GM12801 (cell line): Measurements from ENCODE around the gene VWA5A.

Experiments used
- TF ChIP-seq, protein P1 (sequence below): IDR thresholded peaks from one replicate; pipeline ENCODE4 v1.5.1; 2011; ENCODE audit warnings: control low read depth; ENCODE audit not compliant: insufficient read length; ENCODE audit errors: extremely low read depth

Gene VWA5A

DNA sequence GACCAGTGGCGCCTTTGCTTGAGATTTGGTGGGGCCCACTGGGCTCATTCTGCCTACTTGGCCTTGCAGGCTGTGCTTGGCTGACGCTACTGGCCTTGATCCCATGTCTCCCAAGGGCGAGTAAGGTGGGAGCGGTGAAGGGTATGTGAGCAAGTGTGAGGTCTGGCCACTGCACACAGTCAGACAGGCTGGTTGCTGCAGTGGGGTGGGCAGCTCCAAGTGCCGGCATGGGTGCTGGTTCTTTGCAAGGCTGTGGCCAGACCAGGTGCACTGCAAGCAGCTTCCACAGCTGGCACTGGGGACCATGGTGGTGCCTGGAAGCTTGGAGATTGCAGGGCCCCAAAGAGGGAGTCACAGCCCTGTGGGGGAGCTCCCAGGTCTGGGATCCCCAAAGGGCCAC, 40.7 kb upstream of the VWA5A start:
- TF ChIP-seq, protein P1, sequence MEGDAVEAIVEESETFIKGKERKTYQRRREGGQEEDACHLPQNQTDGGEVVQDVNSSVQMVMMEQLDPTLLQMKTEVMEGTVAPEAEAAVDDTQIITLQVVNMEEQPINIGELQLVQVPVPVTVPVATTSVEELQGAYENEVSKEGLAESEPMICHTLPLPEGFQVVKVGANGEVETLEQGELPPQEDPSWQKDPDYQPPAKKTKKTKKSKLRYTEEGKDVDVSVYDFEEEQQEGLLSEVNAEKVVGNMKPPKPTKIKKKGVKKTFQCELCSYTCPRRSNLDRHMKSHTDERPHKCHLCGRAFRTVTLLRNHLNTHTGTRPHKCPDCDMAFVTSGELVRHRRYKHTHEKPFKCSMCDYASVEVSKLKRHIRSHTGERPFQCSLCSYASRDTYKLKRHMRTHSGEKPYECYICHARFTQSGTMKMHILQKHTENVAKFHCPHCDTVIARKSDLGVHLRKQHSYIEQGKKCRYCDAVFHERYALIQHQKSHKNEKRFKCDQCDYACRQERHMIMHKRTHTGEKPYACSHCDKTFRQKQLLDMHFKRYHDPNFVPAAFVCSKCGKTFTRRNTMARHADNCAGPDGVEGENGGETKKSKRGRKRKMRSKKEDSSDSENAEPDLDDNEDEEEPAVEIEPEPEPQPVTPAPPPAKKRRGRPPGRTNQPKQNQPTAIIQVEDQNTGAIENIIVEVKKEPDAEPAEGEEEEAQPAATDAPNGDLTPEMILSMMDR, result no peak

DNA sequence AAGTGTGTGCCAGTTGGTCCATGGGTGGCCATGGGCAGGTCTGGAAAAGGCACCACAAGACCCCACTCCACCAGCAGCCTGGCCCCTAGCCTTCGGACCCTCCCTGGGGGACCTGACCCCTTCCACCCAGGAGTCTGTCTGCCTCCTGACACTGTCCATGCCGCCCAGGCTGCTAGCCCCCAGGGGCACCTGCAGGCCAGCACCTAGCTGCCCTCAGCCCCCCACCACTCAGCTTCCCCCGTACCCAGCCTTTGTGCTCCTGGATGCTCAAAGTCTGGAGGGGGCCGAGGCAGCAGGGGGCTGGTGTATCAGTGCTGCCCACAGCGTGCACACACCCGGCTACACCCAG, 39.8 kb upstream of the VWA5A start:
- TF ChIP-seq, protein P1, result no peak

DNA sequence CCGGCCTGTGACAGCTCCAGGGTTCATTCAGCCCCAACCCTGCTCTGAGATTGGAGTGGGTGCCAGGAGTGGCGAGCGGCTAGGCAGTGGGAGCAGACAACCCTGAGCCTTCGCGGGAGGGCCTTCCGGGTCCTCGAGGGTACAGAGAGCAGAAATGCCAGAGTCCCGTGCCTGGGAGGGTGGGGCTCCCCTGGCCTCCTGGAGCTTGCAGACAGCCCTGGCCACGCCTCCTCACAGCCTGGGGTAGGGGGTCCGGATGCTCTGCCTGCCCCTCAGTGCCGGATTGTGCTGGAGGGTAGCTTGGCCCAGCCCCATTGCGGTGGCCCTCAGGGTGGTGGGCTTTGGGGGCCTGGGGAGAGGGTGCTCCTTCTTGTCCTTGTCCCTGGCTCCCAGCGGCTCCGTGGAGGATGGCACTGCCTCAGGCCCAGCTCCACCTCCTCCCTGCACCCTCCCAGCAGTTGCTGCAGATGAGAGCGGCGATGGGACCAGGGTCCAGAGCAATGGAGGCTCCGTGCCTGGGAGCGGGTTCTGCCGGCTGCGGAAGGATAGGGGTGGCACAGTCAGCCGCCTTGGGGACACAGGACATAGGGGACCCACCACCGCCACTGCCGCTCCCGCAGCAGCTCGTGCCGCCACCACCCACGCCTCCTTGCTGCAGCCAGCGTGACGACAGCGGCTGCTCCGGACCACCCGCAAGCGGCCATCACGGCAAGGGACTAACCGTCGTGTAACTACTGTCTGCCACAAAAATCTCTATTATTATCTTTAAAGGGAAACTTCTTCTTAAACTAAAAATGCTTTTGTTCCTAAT, 39.2 kb upstream of the VWA5A start:
- TF ChIP-seq, protein P1, result no peak

DNA sequence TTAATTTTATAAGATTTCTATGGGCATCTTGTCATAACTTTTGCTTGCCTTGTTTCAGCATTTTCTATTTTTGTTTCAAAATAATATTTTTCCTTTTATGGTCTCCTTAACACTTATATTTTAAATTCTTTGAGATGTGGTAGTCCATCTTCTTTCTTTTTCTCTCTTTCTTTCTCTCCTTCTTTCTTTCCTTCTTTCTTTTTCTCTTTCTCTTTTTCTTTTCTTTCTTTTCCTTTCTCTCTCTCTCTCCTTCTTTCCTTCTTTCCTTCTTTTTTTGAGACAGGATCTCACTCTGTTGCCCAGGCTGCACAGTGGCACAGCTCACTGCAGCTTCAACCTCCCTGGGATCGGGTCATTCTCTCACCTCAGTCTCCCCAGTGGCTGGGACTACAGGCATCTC, 38.0 kb upstream of the VWA5A start:
- TF ChIP-seq, protein P1, result no peak

DNA sequence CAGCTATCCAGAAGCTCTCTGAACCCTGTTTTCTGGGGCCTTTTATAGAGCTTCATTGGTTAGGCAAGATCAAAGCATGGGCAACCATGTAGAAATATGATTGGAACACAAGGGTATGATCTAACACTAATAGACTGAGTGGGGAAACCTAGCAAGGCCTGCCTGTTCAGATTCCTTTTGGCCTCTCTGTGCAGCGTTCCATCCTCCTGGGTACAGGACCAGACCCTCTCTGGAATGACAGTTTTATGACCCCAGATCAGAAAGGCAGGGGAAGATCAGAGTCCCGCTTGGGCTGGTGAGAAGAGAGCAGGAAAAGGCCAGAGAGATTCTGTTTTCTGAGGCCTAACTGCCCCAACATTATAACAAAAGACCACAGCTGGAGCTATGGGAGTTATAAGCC, 36.7 kb upstream of the VWA5A start:
- TF ChIP-seq, protein P1, result no peak

DNA sequence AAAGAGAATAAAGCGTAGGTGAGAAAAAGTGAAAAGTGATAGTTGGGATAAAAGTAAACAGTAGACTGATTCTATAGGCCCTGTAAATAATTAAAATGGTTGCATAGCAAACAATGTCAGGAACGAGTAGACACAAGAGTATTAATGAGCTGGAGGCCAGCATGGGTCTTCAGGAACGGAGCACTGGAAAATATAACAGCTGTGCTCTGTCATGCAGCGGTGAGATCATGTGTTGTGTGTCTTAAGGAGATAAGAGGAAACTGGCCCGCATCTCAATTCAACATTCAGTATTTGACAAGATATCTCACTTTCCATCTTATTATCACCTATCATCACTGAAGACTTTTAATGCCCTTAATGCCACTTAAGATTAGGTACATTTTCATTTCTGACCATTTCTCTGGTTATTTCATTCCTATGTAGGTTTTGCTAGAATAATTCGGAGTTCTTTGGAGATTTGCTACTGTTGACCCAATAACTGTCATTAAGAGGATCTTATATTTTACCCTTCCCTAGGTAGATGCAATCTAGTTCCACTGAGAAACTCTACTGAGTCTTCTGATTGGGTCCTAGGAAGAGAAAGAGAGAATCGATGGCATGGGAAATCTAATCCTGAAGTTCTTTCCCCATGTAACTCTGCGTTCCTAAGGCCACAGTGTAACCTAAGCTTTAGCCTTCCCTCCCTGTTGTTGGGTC, 35.5 kb upstream of the VWA5A start:
- TF ChIP-seq, protein P1, result no peak

DNA sequence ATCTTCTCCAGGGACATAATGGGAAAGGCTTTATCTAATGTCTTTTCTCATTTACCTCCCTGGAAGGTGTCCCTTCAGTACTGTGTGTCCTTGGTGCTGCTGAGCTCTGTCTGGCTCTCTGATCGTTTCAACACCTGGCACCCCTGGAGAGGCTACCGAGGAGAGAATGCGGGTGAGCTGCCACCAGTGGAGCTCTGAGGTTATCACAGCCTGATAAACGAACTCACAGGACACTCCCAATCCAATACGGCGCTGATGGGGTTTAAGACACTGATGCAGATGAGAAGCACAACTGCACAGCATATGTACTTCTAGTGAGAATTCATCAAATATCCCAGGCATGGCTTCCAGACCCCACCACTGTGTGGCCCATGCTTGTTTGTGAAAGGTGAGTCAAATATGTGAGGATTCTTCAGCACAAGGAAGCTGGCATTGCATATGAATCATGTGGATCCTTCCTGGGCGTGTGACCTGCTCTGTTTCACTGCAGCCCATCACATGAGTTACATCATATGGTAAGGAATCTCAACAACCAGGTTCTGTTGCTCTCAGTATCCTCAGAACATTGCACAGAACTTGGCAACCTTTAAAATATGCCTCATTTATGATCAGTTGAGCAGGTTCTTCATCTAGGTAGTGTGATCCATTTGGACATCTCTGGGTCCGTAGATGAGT, 34.8 kb upstream of the VWA5A start:
- TF ChIP-seq, protein P1, result no peak
